Measurements from ENCODE around the gene INF2.
"Not testable (repeated sequence)": the region's sequence is repeated elsewhere in the genome, so short reads cannot be mapped to it uniquely, and the experiment has no call there.

INF2 gene

DNA sequence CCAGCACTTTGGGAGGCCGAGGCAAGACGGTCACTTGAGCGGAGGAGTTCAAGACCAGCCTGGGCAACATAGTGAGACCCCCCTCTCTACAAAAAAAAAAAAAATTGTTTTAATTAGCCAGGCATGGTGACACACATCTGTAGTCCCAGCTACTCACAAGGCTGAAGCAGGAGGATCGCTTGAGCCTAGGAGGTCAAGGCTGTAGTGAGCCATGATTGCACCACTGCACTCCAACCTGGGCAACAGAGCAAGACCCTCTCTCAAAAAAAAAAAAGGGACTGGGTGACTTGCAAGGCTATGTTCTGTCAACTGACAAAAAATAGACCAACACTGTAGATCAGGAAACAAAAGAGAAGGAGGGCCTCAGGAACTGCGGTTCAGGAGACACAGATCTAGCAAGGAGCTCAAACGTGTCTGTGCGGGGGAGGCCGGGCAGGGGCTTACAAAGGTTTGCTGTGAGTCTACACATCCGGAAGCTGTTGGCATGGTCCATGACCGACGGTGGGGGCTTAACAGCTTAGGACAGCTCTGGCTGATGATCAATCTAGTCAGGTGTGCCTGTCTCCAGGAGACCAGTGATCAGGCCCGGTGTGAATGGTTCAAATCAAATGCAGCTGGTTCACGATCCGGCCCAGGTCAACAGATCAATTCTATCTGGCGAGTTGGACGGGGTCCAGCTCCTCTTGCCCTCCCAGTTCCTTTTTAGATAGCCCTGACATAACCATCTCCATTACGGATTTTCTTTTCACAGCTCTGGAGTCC lies 31.7 kb upstream of the INF2 start:
- DNase-seq = no peak

DNA sequence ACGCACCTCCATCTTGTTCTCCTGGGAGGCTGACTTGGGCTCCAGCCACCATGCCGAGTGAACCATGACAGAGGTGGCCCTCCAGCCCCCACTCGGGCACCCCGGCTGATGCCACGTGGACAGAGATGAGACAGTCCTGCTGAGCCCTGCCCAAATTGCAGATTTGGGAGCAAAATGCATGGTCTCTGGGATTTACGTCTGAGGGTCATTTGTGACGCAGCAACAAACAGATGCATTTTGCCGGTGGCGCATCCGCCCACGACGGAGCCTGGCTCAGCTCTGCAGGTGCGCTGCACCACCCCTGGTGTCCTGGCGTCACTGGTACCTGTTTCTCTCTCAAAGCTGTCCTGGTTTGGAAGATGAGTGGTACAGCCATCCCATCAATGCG lies 31.1 kb upstream of the INF2 start:
- no peak for DNase-seq

DNA sequence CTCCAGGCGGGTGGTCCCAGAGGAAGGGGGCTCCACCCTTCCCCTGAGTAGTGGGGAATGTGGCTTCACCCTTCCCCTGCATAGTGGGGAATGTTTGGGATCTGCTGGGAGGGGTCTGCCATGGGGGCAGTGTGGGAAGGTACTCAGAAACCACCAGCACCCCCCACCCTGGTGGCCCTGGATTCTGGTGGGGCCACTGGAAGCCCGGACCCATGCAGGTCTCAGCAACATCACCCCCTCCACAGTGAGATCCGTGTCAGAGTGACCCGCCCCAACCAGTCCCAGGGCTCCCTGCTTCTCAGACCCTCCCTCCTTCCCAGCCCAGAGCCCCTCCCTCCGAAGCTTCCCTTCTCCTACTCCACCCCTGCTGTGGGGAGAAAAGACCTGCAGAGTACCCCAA lies 30.3 kb upstream of the INF2 start:
- DNase-seq = no peak

DNA sequence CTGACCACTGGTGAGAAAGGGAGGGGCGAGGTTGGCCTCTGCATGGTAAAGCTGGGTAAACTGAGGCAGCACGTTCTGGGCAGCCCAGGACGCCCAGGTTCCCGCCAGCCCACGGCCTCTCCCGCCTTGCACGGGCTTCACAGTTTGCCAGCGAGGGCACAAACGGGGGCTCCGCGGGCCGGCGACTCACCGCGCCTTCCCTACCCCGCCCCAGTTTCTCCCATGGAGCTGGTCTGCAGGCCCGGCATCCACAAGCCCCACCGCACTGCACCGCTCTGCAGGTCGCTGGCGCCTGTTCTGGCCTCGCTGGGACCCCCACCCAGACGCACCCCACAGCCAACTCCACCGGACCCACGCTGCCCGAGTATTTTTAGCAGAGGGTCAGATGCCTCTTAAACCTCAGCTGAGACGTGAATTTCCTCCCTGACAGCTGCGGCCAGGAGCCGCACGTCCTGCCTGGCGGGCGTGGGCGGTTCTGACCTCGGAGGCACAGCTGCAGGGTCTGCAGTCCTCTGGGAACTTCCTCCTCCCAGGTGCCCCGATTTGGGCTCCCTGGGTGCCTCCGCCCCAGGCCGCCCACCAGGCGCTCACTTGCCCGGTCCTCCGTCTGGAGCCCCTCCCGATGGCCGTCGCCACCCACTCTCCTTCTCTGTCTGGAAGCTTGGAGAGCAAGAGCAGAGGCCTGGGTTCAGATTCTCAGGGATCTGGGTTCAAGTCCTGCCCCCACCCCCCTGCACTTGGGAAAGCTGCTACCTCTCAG lies 29.5 kb upstream of the INF2 start:
- no peak for DNase-seq

DNA sequence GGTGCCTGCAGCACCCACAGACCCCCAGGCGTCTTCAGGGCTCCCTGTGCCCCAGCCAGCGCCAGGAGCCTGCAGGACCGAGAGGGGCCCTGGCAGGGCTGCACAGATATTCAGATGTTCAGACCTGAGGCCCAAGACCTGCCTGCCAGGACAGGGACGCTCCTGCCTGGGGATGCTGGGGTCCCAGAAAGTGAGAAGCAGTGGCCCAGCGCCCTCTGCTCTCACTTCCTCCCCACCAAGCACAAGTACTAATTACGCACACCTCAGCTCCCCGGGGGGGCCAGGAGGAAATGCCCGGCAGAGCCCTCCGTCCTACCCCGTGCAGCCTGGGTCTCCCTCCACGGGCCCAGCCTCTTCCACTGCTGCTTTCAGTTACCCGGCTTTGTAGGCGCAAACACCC lies 28.8 kb upstream of the INF2 start:
- DNase-seq = no peak

DNA sequence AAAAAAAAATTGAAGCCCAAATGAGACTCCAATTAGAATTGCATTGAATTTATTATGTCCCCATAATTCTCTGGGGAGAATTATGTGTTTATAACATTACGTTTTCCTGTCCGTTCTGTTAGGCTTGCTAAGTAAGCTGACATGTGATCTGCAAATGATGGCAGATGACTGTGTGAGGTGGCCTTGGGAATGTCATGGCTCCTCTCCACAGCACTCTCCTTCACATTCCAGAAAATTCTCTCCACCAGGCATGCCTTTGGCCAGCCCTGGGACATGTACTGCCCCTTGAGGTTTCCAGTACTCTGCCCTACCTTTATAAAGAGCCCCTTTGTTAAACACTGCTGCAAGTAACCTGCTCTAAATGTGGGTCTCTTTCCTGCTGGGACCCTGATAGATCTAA lies 28.3 kb upstream of the INF2 start:
- DNase-seq = no peak

DNA sequence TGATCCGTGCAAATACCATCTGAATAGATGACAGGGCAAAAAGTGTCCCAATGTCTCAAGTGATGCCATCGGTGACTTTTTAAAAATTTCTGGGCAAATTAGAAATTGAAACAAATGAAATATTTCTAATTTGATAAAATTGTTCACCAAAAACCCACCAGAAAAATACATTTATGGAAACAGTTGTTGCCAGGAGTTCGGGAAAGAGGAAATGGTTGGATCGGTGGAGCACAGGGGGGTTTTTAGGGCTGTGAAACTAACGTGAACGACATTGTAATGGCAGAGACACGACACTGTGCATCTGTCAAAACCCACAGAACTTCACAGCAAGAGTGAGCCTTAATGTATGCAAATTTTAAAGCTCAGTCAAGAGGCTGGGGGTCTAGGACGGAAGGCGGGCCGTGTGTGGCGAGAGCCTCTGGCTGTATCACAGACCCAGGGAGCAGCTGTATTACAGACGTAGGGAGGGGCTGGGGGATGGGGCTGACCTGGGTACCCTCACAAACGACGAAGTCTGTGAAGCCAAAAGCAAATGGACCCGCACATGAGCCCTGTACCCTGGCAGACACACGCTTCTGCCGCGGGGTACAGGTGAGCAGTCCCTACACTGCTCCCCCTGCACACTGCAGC lies 27.8 kb upstream of the INF2 start:
- not testable (repeated sequence) for DNase-seq

DNA sequence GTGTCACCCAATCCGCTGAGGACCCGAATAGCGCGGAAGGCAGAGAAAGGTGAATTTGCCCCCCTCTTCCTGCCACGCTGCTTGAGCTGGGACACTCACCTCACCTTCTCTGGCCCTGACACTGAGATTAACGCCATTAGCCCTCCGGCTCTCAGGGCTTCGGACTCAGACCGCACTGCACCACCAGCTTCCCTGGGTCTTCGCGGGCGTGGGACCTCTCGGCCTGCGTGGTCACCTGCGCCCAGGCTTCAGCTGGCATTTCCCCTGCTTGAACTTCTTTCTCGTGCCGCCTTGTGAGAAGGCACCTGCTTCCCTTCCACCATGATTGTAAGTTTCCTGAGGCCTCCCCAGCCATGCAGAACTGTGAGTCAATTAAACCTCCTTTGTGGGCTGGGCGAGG lies 26.9 kb upstream of the INF2 start:
- not testable (repeated sequence) for DNase-seq

DNA sequence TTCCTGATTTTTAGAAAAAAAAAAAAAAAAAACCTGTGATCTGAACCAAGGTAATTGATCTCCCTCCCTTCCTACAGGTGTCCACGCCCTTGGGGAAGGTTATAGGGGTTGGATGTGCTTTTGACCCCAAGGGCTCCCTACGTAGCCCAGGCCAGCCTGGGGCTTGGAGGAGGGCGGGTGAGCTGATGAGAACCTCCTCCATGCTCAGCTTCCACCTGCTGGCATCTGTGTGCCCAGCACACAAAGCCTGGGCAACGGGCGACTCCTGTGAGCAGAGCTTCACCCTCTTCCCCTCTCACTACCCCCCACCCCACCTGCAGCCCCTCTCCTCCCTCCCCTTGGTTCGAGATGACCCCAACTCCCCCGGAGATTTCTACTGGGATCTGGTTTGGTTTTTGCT lies 25.3 kb upstream of the INF2 start:
- no peak for DNase-seq

DNA sequence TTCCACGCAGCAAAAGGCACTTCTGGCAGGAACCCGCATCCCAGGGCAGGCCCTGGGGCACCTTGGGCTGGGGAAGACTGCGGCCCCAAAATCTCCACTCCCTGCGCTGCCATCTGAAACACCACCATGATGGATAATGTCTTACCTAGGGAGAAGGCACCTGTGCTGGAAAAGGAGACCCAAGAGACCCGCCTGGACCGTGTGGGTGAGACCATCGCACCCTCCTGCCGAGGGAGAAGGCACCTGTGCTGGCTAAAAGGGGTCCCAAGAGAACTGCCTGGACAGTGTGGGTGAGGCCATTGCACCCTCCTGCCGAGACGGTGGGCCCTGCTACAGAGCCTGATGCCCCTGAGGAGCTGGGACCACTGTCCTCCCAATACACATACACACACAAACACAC lies 24.8 kb upstream of the INF2 start:
- no peak for DNase-seq

DNA sequence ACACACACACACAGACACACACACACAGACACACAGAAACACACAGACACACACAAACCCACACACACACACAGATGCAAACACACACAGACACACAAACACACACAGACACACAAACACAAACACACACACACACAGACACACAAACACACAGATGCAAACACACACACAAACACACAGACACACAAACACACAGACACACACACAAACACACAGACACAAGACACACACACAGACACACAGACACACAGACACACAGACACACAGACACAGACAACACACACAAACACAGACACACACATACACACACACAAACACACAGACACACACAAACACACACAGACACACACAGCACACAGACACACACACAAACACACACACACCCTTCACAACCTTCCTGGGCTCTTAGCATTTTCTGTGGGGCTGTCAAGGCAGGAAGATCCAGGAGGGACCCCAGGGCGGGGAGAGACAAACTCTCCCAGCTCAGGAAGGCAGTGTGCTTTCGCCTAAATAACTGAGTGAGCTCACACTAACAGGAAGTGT lies 24.2 kb upstream of the INF2 start:
- DNase-seq = no peak

DNA sequence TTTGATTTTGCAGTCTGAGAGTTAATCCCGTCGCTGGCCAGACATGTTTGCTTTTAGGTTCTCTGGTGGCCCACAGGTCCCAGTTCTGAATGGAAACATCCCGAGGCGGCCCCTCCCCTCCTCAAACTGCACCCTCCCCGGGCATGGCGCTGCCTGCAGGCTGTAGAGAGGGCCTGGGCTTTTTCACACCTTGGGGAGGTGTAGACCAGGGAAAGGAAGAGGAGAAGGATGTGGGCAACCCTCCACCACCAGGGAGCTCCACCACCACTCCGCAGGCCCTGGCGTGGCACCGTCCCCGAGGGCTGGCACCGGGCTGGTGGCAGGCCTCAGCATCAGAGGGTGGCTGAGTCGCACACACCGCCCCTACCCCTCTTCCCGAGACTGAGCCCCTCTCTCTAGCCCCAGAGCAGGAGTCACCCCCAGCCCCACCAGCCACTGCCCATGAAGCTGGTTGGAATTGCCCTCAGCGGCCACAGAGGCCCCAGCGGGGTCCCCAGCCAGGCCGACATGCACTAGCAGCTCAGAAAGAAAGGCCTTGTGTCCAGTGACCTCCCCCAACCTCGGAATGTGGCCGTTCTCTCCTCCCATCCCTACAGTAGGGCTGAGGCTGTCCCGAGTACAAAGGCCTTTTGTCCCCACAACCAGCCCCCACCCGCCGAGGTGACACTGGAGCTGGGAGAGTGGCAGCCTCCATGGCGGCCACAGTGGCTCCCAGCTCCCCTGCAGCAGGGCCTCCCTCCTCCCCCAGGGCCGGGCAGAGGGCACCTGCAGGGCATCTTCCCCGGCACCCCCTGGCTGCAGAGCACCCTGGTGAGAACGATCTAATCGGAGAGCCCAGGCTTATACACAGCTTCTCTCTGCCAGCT lies 23.5 kb upstream of the INF2 start:
- no peak for DNase-seq

DNA sequence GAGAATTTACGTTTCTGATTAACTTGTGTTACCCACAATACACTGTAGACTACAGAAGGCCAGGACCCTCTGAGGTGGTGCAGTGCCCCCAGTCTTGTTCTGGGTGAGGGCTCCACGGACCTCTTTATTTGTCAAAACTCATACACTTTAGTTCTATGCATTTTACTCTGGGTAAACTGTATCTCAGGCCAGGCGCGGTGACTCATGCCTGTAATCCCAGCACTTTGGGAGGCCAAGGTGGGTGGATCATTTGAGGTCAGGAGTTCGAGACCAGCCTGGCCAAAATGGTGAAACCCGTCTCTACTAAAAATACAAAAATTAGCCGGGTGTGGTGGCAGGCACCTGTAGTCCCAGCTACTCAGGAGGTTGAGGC lies 22.9 kb upstream of the INF2 start:
- DNase-seq = not testable (repeated sequence)

DNA sequence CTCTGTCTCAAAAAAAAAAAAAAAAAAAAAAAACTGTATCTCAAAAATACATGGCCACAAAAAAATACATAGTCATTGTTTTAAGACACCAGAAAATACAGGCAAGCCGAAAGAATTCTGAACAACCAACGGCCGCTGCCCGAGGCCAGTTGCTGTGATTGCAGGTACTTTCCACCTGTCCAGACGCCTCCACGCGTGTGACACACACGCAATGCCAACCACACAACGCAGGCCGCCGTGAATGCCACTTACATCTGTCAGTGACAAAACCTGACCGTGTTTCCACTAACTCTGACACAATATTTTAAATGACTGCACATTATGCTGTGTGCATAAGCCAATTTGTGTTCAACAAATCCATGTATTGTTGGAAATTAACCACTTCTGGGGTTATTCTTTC lies 22.4 kb upstream of the INF2 start:
- no peak for DNase-seq

DNA sequence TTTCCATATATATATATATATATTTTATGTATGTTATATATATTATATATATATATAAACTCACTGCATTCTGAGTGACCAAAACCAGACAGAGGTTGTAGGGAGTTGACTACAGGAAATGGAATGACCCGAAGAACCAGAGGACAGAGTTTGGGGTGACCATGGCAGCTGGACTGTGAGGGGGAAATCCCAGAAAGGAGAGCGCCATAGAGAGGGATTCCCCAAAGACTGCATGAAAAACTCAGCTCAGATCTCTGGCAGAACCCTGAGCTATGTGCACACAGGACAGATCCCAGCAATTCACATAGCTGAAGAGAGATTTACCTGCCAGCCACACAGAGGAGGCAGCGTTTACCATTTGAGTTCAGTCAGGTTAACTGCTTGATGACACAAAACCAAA lies 19.7 kb upstream of the INF2 start:
- no peak for DNase-seq

DNA sequence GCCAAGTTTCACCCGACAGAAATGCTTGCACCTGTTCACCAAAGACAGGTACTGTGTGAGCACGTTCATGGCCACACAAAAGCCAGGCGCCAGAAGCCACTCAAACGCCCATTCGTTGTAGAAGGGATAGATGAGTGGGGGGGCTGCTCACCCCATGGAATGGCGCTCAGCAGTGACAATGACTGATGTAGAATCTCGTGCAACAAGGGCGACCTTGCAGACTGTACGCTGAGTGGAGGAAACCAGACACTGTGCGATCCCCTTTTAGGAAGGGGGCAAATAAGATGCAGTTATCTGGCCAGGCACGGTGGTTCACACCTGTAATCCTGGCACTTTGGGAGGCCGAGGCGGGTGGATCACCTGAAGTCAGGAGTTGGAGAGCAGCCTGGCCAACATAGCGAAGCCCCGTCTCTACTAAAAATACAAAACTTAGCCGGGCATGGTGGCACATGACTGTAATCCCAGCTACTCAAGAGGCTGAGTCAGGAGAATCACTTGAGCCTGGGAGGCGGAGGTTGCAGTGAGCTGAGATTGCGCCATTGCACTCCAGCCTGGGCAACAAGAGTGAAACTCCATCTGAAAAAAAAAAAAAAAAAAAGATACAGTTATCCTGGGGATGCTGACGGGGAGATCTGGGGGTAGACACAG lies 18.0 kb upstream of the INF2 start:
- not testable (repeated sequence) for DNase-seq

DNA sequence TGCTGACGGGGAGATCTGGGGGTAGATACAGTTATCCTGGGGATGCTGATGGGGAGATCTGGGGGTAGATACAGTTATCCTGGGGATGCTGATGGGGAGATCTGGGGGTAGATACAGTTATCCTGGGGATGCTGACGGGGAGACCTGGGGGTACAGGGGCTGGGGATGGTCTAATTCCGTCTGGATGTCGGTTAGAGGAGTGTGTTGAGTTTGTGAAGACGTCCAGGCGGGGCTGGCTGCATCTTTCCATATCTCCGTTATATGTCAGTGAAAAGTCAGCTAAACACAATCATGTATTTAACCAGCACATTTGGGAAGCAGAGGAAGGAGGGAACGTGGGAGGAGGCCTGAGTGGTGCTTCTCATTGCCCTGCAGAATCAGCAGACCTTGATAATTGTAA lies 17.3 kb upstream of the INF2 start:
- DNase-seq = not testable (repeated sequence)

DNA sequence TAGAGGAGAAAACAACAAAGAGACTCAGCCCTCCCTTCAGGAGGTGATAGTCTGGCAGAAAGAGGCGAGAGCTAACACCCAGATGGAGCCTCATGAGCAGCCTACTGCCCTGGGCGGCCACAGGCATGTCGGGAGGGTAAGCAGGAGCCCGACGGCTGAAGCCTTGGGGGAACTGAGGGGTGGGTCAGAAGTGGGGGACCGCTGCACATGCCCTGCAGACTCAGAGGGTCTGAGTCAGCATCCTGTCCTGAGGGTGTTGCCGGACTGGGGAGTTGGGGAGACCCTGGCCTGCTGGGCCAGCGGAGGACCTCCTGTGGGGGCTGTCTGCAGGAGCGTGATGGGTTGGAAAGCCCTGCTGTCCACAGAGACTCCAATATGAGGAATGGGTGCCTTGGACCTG lies 15.9 kb upstream of the INF2 start:
- no peak for DNase-seq

DNA sequence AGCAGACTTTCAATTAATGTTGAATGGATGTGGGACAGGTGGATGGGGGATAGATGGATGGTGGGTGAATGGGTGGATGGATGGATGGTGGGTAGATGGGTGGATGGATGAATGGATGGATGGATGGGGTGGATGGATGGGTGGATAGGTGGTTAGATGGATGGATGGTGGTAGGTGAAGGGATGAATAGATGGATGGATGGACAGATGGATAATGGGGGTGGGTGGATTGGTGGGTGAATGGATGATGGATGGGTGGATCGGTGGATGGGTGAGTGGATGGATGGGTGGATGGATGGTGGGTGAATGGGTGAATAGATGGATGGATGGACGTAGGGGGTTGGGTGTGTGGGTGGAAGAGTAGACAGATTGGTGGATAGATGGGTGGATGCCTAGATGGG lies 14.0 kb upstream of the INF2 start:
- DNase-seq = no peak

DNA sequence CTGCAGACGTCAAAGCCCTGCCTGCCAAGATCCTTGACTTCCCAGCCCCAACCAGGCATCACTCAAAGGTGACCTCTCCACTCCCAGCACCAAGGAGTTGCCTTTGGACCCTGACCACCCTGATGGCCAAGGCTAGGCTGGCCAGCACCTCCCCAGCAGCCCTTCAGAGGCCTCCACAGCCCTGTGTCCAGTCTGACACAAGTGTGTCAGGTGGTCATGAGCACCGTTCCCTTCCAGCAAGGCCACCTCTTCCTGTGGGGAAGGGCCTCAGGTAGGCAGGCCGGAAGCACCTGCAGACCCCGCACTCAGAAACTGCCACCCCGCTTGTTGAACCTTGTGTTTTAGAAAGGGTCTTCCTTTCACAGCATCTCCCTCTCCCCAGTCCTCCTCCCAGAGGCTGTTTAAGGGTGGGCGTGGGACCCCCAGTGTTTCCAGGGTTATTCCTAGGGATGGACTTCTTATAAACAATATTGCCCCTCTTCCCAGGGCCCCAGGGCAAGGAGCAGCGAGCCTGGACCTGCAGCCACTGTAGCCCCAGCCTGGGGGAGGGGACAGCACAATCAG lies 13.2 kb upstream of the INF2 start:
- DNase-seq = no peak

DNA sequence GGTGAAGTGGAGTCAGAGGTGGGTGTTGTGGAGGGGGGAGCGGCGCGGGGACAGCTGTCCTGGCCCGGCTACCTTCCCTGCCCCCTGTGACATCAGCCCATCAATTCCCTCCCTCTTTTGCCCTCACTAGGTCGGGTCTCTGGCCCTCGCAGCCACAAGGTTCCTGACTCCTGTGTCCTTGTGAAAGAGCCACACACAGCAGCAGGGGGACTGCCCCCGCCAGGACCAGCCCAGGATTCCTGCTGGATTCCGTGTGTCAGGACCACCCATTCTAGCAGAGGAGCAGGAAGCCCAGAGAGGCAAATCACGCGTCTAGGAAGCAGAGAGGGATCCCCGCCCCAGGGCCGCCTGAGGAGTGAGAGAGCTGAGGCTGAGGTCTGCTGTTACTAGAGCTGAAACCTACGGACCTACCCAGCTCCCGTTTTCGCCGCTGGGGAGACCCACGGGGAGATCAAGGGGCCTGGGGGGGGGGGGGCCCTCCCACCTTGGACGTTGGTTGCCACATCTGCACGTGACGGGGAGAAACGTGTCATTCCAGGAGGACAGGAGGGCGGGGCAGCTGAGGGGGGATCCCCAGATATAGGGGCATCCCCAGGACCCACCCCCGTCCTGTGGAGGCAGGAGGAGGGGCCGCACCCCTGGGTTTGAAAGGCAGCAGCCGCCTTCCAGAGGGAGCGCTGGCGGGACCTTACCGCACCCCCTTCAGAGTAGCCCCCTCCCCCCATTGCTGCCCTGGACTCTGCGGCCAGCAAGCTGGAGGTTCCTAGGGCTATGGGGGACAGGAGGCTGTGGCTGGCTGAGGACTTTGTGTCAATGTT lies 12.5 kb upstream of the INF2 start:
- no peak for DNase-seq

Data from NCI-H1105 treated with DMSO at 0.1 percent for 48 hours (cell line).